HepG2 (cell line): ENCODE results near the gene CIART.

Experiments used
- FOXK1 ChIP-seq: sonication (generic); formaldehyde crosslinking; IDR thresholded peaks from 2 replicates; pipeline ENCODE4 v1.4.0; 2020; ENCODE audit warnings: low read depth, missing genetic modification reagents, borderline replicate concordance
- POLR2A ChIP-seq, 2 experiments: IDR thresholded peaks; 2 replicates each; pipeline ENCODE4 v1.6.1; 2011; ENCODE audit warnings: low read depth in 2 of 2, low read length in 2 of 2, mild to moderate bottlenecking in 1 of 2, moderate library complexity in 1 of 2; ENCODE audit not compliant: insufficient read depth in 1 of 2
- SATB2 ChIP-seq: sonication (generic); formaldehyde crosslinking; IDR thresholded peaks from 2 replicates; pipeline ENCODE4 v1.5.0; 2020; ENCODE audit warnings: missing genetic modification reagents
- ZNF205 ChIP-seq: IDR thresholded peaks from 2 replicates; pipeline ENCODE4 v1.6.1; 2018; ENCODE audit warnings: missing biosample characterization, missing genetic modification reagents
- ZNF782 ChIP-seq: sonication (generic); formaldehyde crosslinking; IDR thresholded peaks from 2 replicates; pipeline ENCODE4 v1.4.0; 2020; ENCODE audit warnings: missing genetic modification reagents, mild to moderate bottlenecking, borderline replicate concordance
- TF ChIP-seq, protein P1 (sequence below): fragments of 450-650 bp; IDR thresholded peaks from 2 replicates; pipeline ENCODE4 v1.6.1; 2016

DNA sequence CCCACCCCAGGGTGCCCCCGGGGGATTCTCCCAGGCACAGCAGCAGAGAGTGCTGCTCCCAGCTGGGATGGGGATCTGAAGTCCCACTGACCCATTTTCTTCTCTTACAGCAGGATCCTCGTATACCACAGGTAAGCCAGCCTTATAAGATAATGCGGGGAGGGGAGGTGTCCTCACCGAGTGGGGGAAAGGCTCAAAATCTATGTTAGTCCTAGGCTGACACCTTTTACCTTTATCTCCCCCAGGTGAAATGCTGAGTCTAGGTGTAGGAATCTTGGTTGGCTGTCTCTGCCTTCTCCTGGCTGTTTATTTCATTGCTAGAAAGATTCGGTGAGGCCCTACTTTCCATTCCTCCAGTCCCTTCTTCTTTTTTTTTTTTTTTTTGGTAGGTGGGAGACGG lies 18.8 kb upstream of the CIART start:
- TF ChIP-seq ZNF782 (no peak), POLR2A (IDR thresholded peaks at IDR 0.05; ENCODE audit: insufficient read depth in 1 of 2, low read depth in 2 of 2, low read length in 2 of 2) (no peak), FOXK1 (no peak), SATB2 (CRISPR knock-in tag) (no peak), ZNF205 (no peak)
- TF ChIP-seq, protein P1, sequence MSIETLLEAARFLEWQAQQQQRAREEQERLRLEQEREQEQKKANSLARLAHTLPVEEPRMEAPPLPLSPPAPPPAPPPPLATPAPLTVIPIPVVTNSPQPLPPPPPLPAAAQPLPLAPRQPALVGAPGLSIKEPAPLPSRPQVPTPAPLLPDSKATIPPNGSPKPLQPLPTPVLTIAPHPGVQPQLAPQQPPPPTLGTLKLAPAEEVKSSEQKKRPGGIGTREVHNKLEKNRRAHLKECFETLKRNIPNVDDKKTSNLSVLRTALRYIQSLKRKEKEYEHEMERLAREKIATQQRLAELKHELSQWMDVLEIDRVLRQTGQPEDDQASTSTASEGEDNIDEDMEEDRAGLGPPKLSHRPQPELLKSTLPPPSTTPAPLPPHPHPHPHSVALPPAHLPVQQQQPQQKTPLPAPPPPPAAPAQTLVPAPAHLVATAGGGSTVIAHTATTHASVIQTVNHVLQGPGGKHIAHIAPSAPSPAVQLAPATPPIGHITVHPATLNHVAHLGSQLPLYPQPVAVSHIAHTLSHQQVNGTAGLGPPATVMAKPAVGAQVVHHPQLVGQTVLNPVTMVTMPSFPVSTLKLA = no peak
